ENCODE measurements around the gene GTF2A1. TPM values are rescaled to one million over a fixed set of nuclear protein-coding genes. Genes with fewer than 3 reads are reported as not detected.

GTF2A1 gene
- polyA plus RNA-seq, 1 of the 3 experiments (the other 2 are of a cell fraction) = 7.6 TPM

DNA sequence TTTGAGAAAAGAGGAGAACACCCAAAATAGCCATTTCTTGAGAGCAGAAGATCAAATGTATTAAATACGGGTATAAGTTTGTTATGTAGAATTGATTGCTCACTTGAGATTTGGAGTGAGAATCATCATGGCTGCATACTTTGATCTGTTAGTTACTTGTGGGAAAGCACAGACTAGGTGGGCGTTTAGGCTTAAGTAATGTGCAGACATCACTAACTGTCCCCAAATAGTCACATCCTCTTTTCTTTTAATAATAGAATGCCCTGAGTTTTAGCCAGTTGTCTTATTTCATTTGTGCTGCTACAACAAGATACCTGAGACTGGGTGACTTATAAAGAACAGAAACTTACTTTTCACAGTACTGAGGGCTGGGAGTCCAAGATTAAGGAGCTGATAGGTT is 14.3 kb upstream of the GTF2A1 start:
- H3K4me3 ChIP-seq (ENCODE audit: low read depth in 2 of 2, low read length in 1 of 2) = no peak overlapping the region
- no peak overlapping the region for H2AFZ ChIP-seq (ENCODE audit: low read depth)
- H3K27me3 ChIP-seq (ENCODE audit: insufficient read depth) = no peaks in the 10 kb centered on the region
- WGBS (ENCODE audit: low lambda C conversion rate) = 52% methylated on average over 2 of the region's 2 CpGs
- H3K4me2 ChIP-seq = no peak overlapping the region
- H4K20me1 ChIP-seq (ENCODE audit: insufficient read depth) = no peaks in the 10 kb centered on the region
- no peak for DNase-seq
- no peaks in the 10 kb centered on the region for H3K79me2 ChIP-seq (ENCODE audit: insufficient read depth)
- no peaks in the 10 kb centered on the region for H3F3A ChIP-seq (replicated peaks; ENCODE audit: insufficient read depth)
- TF ChIP-seq FOSL2 (IDR thresholded peaks at IDR 0.05; ENCODE audit: borderline replicate concordance, low read depth) (no peak), NFIC (IDR thresholded peaks at IDR 0.05; ENCODE audit: borderline replicate concordance) (no peak), GABPA (IDR thresholded peaks at IDR 0.05; ENCODE audit: low read depth) (no peak), GATA2 (CRISPR knock-in tag; IDR thresholded peaks at IDR 0.05) (no peak), NRF1 (IDR thresholded peaks at IDR 0.05; ENCODE audit: low read depth, low read length) (no peak), SMC3 (IDR thresholded peaks at IDR 0.05; ENCODE audit: low read depth, low read length) (no peak), RFX5 (IDR thresholded peaks at IDR 0.05; ENCODE audit: low read length) (no peak), RAD21 (IDR thresholded peaks at IDR 0.05; ENCODE audit: low read length) (no peak), RXRA (IDR thresholded peaks at IDR 0.05; ENCODE audit: borderline replicate concordance, low read depth) (no peak)
- TF ChIP-seq, protein P1, sequence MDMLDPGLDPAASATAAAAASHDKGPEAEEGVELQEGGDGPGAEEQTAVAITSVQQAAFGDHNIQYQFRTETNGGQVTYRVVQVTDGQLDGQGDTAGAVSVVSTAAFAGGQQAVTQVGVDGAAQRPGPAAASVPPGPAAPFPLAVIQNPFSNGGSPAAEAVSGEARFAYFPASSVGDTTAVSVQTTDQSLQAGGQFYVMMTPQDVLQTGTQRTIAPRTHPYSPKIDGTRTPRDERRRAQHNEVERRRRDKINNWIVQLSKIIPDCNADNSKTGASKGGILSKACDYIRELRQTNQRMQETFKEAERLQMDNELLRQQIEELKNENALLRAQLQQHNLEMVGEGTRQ (IDR thresholded peaks at IDR 0.05; ENCODE audit: borderline replicate concordance, low read depth, low read length) = no peak
- TF ChIP-seq, protein P2, sequence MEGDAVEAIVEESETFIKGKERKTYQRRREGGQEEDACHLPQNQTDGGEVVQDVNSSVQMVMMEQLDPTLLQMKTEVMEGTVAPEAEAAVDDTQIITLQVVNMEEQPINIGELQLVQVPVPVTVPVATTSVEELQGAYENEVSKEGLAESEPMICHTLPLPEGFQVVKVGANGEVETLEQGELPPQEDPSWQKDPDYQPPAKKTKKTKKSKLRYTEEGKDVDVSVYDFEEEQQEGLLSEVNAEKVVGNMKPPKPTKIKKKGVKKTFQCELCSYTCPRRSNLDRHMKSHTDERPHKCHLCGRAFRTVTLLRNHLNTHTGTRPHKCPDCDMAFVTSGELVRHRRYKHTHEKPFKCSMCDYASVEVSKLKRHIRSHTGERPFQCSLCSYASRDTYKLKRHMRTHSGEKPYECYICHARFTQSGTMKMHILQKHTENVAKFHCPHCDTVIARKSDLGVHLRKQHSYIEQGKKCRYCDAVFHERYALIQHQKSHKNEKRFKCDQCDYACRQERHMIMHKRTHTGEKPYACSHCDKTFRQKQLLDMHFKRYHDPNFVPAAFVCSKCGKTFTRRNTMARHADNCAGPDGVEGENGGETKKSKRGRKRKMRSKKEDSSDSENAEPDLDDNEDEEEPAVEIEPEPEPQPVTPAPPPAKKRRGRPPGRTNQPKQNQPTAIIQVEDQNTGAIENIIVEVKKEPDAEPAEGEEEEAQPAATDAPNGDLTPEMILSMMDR (IDR thresholded peaks at IDR 0.05) = no peak
- H3K36me3 ChIP-seq (replicated peaks in 1 of 2; ENCODE audit: control insufficient read depth in 1 of 2, insufficient read depth in 2 of 2, low read length in 1 of 2) = no peaks in the 10 kb centered on the region
- no peaks in the 10 kb centered on the region for H3K9me2 ChIP-seq
- H3K4me1 ChIP-seq (ENCODE audit: control insufficient read depth in 1 of 2, insufficient read depth in 2 of 2, low read depth in 1 of 2, low read length in 1 of 2) = peaks cover 0 to 4% of the 10 kb centered on the region in 2 experiments; a peak in 1 of 4 replicates
- POLR2A ChIA-PET = no interaction called here
- CTCF ChIA-PET = interaction anchor here (1.4 to 1.5 kb wide), 2 partner anchors 17 to 218 kb away, joined by 3 to 4 read pairs; no protein-coding TSS in a partner anchor
- no peak overlapping the region for H3K9ac ChIP-seq
- no peaks in the 10 kb centered on the region for H3K9me3 ChIP-seq
- H3K27ac ChIP-seq (ENCODE audit: low read depth in 2 of 2, low read length in 1 of 2) = no peak overlapping the region

DNA sequence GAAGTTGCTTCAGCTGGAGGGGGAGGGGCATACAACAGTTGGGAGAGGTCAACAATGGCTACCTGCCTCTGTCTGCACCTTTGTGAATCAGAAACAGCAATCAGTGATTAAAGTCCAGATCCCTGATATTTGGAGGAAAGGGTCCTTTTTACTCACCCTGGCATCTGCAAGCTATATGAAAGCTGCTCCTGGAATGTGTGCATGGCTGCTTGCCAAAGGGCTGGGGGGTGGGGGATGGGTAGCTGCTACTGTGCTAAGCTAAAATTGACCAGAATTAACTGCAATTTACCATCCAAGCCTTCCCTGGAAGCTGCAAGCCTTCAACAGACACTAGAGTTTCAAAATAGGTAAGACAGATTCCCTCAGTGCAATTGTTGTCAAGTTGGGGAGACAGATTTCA is 13.5 kb upstream of the GTF2A1 start:
- Histone ChIP-seq H3K27ac (ENCODE audit: low read depth in 2 of 2, low read length in 1 of 2) (no peak overlapping the region), H3K9me2 (no peaks in the 10 kb centered on the region), H3K4me1 (ENCODE audit: control insufficient read depth in 1 of 2, insufficient read depth in 2 of 2, low read depth in 1 of 2, low read length in 1 of 2) (peaks cover 0 to 4% of the 10 kb centered on the region in 2 experiments; a peak in 1 of 4 replicates), H3K9ac (no peak overlapping the region), H3F3A (replicated peaks; ENCODE audit: insufficient read depth) (no peaks in the 10 kb centered on the region), H3K4me3 (ENCODE audit: low read depth in 2 of 2, low read length in 1 of 2) (no peak overlapping the region), H2AFZ (ENCODE audit: low read depth) (no peak overlapping the region), H4K20me1 (ENCODE audit: insufficient read depth) (no peaks in the 10 kb centered on the region), H3K4me2 (no peak overlapping the region), H3K36me3 (replicated peaks in 1 of 2; ENCODE audit: control insufficient read depth in 1 of 2, insufficient read depth in 2 of 2, low read length in 1 of 2) (no peaks in the 10 kb centered on the region), H3K79me2 (ENCODE audit: insufficient read depth) (no peaks in the 10 kb centered on the region), H3K9me3 (no peaks in the 10 kb centered on the region), H3K27me3 (ENCODE audit: insufficient read depth) (no peaks in the 10 kb centered on the region)
- 0 out of 2 replicates have a peak, but pooled peaks have one; percentile 10 for TF ChIP-seq NFIC (IDR thresholded peaks at IDR 0.05; ENCODE audit: borderline replicate concordance)
- no peak for TF ChIP-seq NRF1 (IDR thresholded peaks at IDR 0.05; ENCODE audit: low read depth, low read length)
- TF ChIP-seq FOXM1 (IDR thresholded peaks at IDR 0.05; ENCODE audit: low read depth) = no peak
- TF ChIP-seq, protein P3, sequence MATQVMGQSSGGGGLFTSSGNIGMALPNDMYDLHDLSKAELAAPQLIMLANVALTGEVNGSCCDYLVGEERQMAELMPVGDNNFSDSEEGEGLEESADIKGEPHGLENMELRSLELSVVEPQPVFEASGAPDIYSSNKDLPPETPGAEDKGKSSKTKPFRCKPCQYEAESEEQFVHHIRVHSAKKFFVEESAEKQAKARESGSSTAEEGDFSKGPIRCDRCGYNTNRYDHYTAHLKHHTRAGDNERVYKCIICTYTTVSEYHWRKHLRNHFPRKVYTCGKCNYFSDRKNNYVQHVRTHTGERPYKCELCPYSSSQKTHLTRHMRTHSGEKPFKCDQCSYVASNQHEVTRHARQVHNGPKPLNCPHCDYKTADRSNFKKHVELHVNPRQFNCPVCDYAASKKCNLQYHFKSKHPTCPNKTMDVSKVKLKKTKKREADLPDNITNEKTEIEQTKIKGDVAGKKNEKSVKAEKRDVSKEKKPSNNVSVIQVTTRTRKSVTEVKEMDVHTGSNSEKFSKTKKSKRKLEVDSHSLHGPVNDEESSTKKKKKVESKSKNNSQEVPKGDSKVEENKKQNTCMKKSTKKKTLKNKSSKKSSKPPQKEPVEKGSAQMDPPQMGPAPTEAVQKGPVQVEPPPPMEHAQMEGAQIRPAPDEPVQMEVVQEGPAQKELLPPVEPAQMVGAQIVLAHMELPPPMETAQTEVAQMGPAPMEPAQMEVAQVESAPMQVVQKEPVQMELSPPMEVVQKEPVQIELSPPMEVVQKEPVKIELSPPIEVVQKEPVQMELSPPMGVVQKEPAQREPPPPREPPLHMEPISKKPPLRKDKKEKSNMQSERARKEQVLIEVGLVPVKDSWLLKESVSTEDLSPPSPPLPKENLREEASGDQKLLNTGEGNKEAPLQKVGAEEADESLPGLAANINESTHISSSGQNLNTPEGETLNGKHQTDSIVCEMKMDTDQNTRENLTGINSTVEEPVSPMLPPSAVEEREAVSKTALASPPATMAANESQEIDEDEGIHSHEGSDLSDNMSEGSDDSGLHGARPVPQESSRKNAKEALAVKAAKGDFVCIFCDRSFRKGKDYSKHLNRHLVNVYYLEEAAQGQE (IDR thresholded peaks at IDR 0.05; ENCODE audit: low read depth, low read length) = no peak
- TF ChIP-seq CHD2 (IDR thresholded peaks at IDR 0.05; ENCODE audit: low read length, partially characterized antibody) = peak; percentile 26
- DNase-seq = peak; percentile 44
- ChIA-PET CTCF (interaction anchor here (0.6 to 1.8 kb wide), 4 partner anchors 18 to 230 kb away, joined by 3 to 6 read pairs (median 4); no protein-coding TSS in a partner anchor), POLR2A (no interaction called here)

All from SK-N-SH (cell line).